Measurements from ENCODE around the gene ECHS1. TPM values are rescaled to one million over a fixed set of nuclear protein-coding genes. Genes with fewer than 3 reads are reported as not detected.

The ECHS1 gene
- total RNA-seq, 1 experiment from 2014 or later: 58.0 TPM

DNA sequence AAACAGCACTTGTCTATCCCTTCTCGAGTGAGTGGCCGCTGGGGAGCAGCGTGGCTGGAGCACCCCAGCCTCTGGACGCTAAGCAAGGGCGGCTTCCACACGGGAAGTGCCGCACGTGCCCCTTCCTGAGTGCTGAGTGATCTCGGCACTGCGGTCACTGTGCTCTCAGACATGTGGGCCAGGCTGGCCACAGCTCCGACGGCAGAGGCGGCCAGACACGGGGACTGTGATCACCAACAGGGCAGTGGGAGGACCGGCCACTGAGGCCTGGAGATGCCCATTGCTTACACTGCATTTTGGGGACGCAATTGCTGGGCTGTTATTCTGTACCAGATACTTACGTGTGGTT, 7.0 kb downstream of the ECHS1 start (continued):
- TF ChIP-seq, protein P1, sequence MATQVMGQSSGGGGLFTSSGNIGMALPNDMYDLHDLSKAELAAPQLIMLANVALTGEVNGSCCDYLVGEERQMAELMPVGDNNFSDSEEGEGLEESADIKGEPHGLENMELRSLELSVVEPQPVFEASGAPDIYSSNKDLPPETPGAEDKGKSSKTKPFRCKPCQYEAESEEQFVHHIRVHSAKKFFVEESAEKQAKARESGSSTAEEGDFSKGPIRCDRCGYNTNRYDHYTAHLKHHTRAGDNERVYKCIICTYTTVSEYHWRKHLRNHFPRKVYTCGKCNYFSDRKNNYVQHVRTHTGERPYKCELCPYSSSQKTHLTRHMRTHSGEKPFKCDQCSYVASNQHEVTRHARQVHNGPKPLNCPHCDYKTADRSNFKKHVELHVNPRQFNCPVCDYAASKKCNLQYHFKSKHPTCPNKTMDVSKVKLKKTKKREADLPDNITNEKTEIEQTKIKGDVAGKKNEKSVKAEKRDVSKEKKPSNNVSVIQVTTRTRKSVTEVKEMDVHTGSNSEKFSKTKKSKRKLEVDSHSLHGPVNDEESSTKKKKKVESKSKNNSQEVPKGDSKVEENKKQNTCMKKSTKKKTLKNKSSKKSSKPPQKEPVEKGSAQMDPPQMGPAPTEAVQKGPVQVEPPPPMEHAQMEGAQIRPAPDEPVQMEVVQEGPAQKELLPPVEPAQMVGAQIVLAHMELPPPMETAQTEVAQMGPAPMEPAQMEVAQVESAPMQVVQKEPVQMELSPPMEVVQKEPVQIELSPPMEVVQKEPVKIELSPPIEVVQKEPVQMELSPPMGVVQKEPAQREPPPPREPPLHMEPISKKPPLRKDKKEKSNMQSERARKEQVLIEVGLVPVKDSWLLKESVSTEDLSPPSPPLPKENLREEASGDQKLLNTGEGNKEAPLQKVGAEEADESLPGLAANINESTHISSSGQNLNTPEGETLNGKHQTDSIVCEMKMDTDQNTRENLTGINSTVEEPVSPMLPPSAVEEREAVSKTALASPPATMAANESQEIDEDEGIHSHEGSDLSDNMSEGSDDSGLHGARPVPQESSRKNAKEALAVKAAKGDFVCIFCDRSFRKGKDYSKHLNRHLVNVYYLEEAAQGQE (IDR thresholded peaks at IDR 0.05; ENCODE audit: low read depth): no peak
- no peak for TF ChIP-seq TCF7L2 (IDR thresholded peaks at IDR 0.05; ENCODE audit: borderline replicate concordance, extremely low read depth, insufficient read depth, insufficient read length)

DNA sequence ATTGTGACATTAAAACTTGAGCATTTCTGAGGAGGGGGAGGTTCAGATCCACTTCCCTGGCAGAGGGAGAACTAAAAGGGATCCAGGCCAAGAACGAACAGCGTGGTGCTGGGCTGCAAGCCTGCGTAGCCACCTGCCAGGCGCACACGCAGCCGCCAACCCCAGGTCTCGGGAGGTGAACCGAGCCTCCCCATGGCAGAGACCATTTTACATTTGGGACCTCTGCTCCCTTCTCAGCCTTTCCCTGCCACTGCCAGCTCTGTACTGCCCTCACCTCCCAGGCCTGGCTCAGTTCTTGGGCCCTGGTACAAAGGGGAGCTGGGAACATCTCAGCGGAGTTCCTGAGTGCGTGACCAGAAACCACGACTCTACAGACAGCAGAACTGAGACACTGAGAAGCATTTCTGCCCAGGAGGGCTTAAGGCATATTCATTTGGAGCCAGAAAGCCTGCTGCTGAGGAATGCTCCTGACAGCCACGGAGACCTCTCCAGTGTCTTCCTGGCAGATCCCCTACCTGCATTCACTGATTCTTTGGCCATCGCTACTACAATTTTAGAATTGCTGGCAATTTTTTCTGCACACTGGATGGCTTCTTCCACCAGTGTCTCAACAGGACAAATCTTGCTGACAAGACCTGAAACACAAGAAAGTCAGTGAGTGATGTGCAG, 7.6 kb downstream of the ECHS1 start:
- no peaks in the 10 kb centered on the region for H3K79me2 ChIP-seq (ENCODE audit: insufficient read depth, low read length)
- intact Hi-C loops (cut with micrococcal nuclease): no loop called here
- ATAC-seq: no peak
- H3K9me2 ChIP-seq (ENCODE audit: insufficient read depth): no peaks in the 10 kb centered on the region
- ChIA-PET RAD21 (ENCODE audit: low non-redundant PET in 1 of 2, low total read pairs in 2 of 2, uncharacterized antibody in 2 of 2, unreplicated experiment in 2 of 2) (no interaction called here), POLR2A (no interaction called here), CTCF (no interaction called here)
- no peak for TF ChIP-seq POLR2A (IDR thresholded peaks at IDR 0.05; ENCODE audit: borderline replicate concordance, extremely low read depth, insufficient read depth, insufficient read length)
- no peak for TF ChIP-seq RAD21 (IDR thresholded peaks at IDR 0.05; ENCODE audit: low read depth)
- no peak for TF ChIP-seq EZH2phosphoT487 (IDR thresholded peaks at IDR 0.05; ENCODE audit: borderline replicate concordance)
- TF ChIP-seq, protein P2, sequence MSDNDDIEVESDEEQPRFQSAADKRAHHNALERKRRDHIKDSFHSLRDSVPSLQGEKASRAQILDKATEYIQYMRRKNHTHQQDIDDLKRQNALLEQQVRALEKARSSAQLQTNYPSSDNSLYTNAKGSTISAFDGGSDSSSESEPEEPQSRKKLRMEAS (IDR thresholded peaks at IDR 0.05): no peak
- TF ChIP-seq, protein P3, sequence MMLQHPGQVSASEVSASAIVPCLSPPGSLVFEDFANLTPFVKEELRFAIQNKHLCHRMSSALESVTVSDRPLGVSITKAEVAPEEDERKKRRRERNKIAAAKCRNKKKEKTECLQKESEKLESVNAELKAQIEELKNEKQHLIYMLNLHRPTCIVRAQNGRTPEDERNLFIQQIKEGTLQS (IDR thresholded peaks at IDR 0.05): no peak
- TF ChIP-seq SRF (IDR thresholded peaks at IDR 0.05; ENCODE audit: low read depth): no peak
- TF ChIP-seq POLR2AphosphoS5 (IDR thresholded peaks at IDR 0.05; ENCODE audit: low read depth, low read length): no peak
- no peak for TF ChIP-seq FOSL1 (IDR thresholded peaks at IDR 0.05; ENCODE audit: low read depth)
- no peak for TF ChIP-seq CEBPB (IDR thresholded peaks at IDR 0.05; ENCODE audit: low read depth)
- H3K4me3 ChIP-seq (replicated peaks in 1 of 2; ENCODE audit: low read depth in 1 of 2, low read length in 2 of 2): no peak overlapping the region
- no peak overlapping the region for H3K9ac ChIP-seq (ENCODE audit: low read length)
- H3K4me2 ChIP-seq (ENCODE audit: low read length): no peak overlapping the region
- no peaks in the 10 kb centered on the region; a peak in 2 of 4 replicates for H3K36me3 ChIP-seq (ENCODE audit: control insufficient read depth in 1 of 2, insufficient read depth in 2 of 2, low read length in 2 of 2)
- no peaks in the 10 kb centered on the region for H3K4me1 ChIP-seq (ENCODE audit: control insufficient read depth in 1 of 2, insufficient read depth in 2 of 2, low read length in 2 of 2)
- no peaks in the 10 kb centered on the region for H4K20me1 ChIP-seq (ENCODE audit: insufficient read depth)
- H3K27ac ChIP-seq (ENCODE audit: low read depth, low read length): no peak overlapping the region
- no peaks in the 10 kb centered on the region for H3K27me3 ChIP-seq (ENCODE audit: insufficient read depth, low read length)
- H3K9me3 ChIP-seq (ENCODE audit: control insufficient read depth in 1 of 2, insufficient read depth in 1 of 2, low read depth in 1 of 2, low read length in 2 of 2): no peaks in the 10 kb centered on the region
- H2AFZ ChIP-seq (ENCODE audit: low read depth, low read length, poor library complexity, severe bottlenecking): no peak overlapping the region
- no TSS peak for BruUV-seq (replicated peaks)
- no peak for DNase-seq (ENCODE audit: low read depth, low spot score)
